Nephron progenitor cell (in vitro differentiated cells): ENCODE results near the gene CFAP61.
A peak's percentile ranks its signal among the peaks of the same experiment; 100 is the strongest.

Experiments
- DNase-seq: peaks from one replicate; pipeline ENCODE4 v3.0.0; 2021
- H3K27ac Mint-ChIP-seq: 2 replicates; pipeline ENCODE4 v1.8.0; 2021; ENCODE audit warnings: mild to moderate bottlenecking, moderate library complexity, mixed read lengths
- H3K27me3 Mint-ChIP-seq: 2 replicates; pipeline ENCODE4 v1.8.0; 2021; ENCODE audit warnings: mild to moderate bottlenecking, low read depth, mixed read lengths; ENCODE audit not compliant: poor library complexity
- H3K36me3 Mint-ChIP-seq: 2 replicates; pipeline ENCODE4 v1.8.0; 2021; ENCODE audit warnings: low read depth, mixed read lengths
- H3K4me1 Mint-ChIP-seq: 2 replicates; pipeline ENCODE4 v1.8.0; 2021; ENCODE audit warnings: mixed read lengths
- H3K4me3 Mint-ChIP-seq: 2 replicates; pipeline ENCODE4 v1.8.0; 2021; ENCODE audit warnings: mild to moderate bottlenecking, moderate library complexity, mixed read lengths
- H3K9me3 Mint-ChIP-seq: 2 replicates; pipeline ENCODE4 v1.8.0; 2021; ENCODE audit warnings: mild to moderate bottlenecking, moderate library complexity, mixed read lengths
- TF ChIP-seq, protein P1 (sequence below): fragments of 200-600 bp; sonication (generic); IDR thresholded peaks from 2 replicates; pipeline ENCODE4 v1.5.0; 2021; ENCODE audit warnings: antibody characterized with exemption

CFAP61 gene

DNA sequence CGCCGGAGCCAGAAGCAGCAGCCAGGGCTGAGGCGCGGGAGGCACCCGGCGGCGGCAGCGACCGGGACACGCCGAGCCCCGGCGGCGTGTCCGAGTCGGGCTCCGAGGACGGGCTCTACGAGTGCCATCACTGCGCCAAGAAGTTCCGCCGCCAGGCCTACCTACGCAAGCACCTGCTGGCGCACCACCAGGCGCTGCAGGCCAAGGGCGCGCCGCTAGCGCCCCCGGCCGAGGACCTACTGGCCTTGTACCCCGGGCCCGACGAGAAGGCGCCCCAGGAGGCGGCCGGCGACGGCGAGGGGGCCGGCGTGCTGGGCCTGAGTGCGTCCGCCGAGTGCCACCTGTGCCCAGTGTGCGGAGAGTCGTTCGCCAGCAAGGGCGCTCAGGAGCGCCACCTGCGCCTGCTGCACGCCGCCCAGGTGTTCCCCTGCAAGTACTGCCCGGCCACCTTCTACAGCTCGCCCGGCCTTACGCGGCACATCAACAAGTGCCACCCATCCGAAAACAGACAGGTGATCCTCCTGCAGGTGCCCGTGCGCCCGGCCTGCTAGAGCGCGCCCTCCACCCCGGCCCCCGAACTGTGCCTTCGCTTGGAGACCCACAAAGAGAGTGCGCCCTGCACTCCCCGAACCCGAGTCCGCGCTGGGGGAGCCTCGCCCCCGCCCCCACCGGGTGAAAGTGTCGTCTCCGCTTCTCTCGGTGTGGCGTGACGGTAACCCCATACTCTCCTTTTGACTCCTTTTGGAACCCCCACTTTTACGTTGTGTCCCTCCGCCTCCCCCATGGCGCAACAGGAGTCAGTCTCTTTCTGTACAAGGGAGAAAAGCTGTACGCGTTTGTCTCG, 317.1 kb downstream of the CFAP61 start:
- Mint-ChIP-seq H3K27me3 (peaks cover 89% of the 10 kb centered on the region), H3K4me3 (peak overlapping the region; percentile 70), H3K27ac (no peak overlapping the region), H3K4me1 (peaks cover 7% of the 10 kb centered on the region), H3K36me3 (no peaks in the 10 kb centered on the region), H3K9me3 (no peaks in the 10 kb centered on the region)
- DNase-seq = peak; percentile 23
- TF ChIP-seq, protein P1, sequence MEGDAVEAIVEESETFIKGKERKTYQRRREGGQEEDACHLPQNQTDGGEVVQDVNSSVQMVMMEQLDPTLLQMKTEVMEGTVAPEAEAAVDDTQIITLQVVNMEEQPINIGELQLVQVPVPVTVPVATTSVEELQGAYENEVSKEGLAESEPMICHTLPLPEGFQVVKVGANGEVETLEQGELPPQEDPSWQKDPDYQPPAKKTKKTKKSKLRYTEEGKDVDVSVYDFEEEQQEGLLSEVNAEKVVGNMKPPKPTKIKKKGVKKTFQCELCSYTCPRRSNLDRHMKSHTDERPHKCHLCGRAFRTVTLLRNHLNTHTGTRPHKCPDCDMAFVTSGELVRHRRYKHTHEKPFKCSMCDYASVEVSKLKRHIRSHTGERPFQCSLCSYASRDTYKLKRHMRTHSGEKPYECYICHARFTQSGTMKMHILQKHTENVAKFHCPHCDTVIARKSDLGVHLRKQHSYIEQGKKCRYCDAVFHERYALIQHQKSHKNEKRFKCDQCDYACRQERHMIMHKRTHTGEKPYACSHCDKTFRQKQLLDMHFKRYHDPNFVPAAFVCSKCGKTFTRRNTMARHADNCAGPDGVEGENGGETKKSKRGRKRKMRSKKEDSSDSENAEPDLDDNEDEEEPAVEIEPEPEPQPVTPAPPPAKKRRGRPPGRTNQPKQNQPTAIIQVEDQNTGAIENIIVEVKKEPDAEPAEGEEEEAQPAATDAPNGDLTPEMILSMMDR = no peak

DNA sequence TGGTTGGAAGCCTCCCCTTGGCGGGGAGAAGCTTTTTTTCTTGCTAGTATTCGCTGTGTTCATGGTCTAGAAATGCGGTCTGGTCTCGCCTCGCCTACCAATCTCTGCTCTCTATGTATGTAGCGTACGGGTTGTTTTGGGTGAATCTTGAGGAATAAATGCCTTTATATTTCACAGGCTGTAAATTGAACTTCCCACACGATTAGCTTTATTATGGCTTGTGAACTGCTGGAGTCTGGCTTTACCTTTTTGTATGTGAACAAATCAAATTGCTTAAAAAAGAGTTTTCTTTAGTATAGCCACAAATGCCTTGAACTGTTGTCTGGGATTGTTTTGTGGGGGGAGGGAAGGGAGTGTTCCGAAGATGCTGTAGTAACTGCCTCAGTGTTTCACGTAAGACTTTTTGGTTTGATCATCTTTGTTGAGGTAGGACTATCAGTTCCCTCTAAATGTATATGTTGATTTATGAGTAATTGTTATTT, 317.8 kb downstream of the CFAP61 start:
- DNase-seq = no peak
- H3K4me3 Mint-ChIP-seq = peak overlapping the region; percentile 70
- H3K9me3 Mint-ChIP-seq = no peaks in the 10 kb centered on the region
- TF ChIP-seq, protein P1 = no peak
- peaks cover 7% of the 10 kb centered on the region for H3K4me1 Mint-ChIP-seq
- H3K36me3 Mint-ChIP-seq = no peaks in the 10 kb centered on the region
- peaks cover 89% of the 10 kb centered on the region for H3K27me3 Mint-ChIP-seq
- H3K27ac Mint-ChIP-seq = no peak overlapping the region

DNA sequence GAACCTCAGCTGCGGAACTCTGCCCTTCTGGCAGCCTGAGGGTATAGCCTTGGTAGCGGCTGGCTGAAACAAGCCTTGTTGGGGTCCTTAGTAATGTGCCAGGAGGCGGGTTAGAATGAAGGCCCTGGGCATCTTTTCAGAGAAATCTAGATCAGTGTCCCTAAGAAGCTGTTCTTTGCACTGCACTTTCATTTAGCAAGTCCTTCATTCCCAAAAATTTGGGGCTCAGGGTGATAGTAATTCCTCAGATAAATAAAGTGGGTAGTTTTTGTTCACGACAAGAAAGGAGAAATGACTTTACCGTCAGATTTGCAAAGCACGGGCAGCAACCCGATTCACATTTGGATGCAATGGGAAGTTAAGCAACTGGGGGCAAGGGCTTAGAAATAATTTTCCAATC, 318.8 kb downstream of the CFAP61 start:
- H3K9me3 Mint-ChIP-seq = no peaks in the 10 kb centered on the region
- no peaks in the 10 kb centered on the region for H3K36me3 Mint-ChIP-seq
- peaks cover 7% of the 10 kb centered on the region for H3K4me1 Mint-ChIP-seq
- TF ChIP-seq, protein P1 = no peak
- peaks cover 89% of the 10 kb centered on the region for H3K27me3 Mint-ChIP-seq
- no peak for DNase-seq
- H3K27ac Mint-ChIP-seq = no peak overlapping the region
- H3K4me3 Mint-ChIP-seq = no peak overlapping the region

DNA sequence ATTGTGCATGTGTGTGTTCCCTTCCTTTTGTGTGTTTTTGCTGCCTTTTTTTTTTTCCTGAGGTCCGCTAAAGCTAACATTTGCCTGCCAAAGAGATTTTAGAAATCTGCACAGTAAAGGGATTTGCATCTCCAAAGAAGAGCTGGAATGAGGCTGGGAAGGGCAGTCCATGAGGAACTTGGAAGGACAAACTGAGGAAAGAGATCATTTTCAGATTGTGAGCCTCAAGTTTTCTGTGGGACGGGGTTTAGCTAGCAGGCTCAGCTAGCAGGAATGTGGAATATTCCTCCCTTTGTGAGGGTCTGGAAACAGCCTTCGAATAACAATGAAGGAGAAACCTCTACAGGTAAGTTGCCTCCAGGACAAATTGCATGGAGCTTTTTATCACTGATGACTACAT, 319.3 kb downstream of the CFAP61 start:
- H3K27me3 Mint-ChIP-seq = peaks cover 88% of the 10 kb centered on the region
- no peaks in the 10 kb centered on the region for H3K9me3 Mint-ChIP-seq
- no peak overlapping the region for H3K4me3 Mint-ChIP-seq
- no peaks in the 10 kb centered on the region for H3K36me3 Mint-ChIP-seq
- no peak overlapping the region for H3K27ac Mint-ChIP-seq
- TF ChIP-seq, protein P1 = no peak
- peaks cover 7% of the 10 kb centered on the region for H3K4me1 Mint-ChIP-seq
- DNase-seq = no peak

DNA sequence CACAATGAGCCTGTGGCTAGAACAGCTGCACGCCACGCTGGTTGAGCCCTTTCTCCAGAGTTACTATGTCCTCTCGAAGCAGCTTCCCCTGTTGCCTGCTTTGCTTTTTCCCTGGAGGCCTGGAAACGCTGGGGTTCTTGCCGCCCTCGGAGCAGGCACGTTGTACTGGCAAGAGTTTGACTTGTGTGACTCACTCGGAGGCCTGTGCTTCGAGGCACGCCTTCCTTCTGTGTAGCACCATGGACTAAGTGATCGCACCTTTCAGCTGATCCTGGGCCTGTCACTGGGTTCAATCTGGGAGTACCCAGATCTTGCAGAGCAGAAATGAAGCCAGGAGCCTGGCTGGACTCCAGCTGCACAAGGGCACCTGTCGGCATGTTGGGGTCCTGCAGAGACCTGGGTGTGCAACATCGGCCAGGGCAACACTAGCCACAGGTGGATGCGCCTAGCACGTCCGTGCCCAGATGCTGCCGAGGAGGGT, 320.8 kb downstream of the CFAP61 start:
- no peaks in the 10 kb centered on the region for H3K9me3 Mint-ChIP-seq
- H3K4me3 Mint-ChIP-seq = no peak overlapping the region
- DNase-seq = no peak
- H3K27ac Mint-ChIP-seq = no peak overlapping the region
- TF ChIP-seq, protein P1 = no peak
- peaks cover 90% of the 10 kb centered on the region for H3K27me3 Mint-ChIP-seq
- peaks cover 7% of the 10 kb centered on the region for H3K4me1 Mint-ChIP-seq
- no peaks in the 10 kb centered on the region for H3K36me3 Mint-ChIP-seq
